Head of caudate nucleus (tissue), 42 donors: Measurements from ENCODE around the gene PLCH1.
A peak's percentile ranks its signal among the peaks of the same experiment; 100 is the strongest.

Source experiments
- DNase-seq, 42 donors: peaks; one replicate each; pipeline versions ENCODE4 v3.0.0 to v3.0.0-alpha.2; 2020 to 2021; ENCODE audit warnings: mixed read lengths in 7 of 42
- intact Hi-C: fragments of 100-400 bp; cut with DNase I; formaldehyde crosslinking; loops from one replicate; pipeline ENCODE4 v1.15.0; 2022

The PLCH1 gene

GRCh38 chr3:155352900-155353490 is 391.9 kb downstream of the PLCH1 start:
- no peak for DNase-seq

GRCh38 chr3:155350571-155350970 is 394.3 kb downstream of the PLCH1 start:
- intact Hi-C loops, result loop anchor here (5.0 kb wide), 1 partner anchor 352 kb away; no protein-coding TSS in a partner anchor
- no peak for DNase-seq

More at GRCh38 chr3:155352900-155353490, 391.9 kb downstream of the PLCH1 start:
- intact Hi-C loops, result loop anchor here (5.0 kb wide), 1 partner anchor 349 kb away; no protein-coding TSS in a partner anchor

GRCh38 chr3:155347901-155348300 is 397.0 kb downstream of the PLCH1 start:
- no peak for DNase-seq
- intact Hi-C loops, result no loop called here

- peak in 7 of 42 donors; percentile 19 to 50 (median 28) for DNase-seq
- intact Hi-C loops, result no loop called here
Observed at GRCh38 chr3:155342344-155342743, 402.5 kb downstream of the PLCH1 start.

GRCh38 chr3:155339052-155339451 is 405.8 kb downstream of the PLCH1 start:
- DNase-seq, result no peak
- intact Hi-C loops, result no loop called here

- intact Hi-C loops, result no loop called here
- no peak for DNase-seq
Observed at GRCh38 chr3:155335724-155336354, 409.0 kb downstream of the PLCH1 start.

- peak in 1 of 42 donors; percentile 48 for DNase-seq
- intact Hi-C loops, result no loop called here
Observed at GRCh38 chr3:155334914-155335723, 409.8 kb downstream of the PLCH1 start.

GRCh38 chr3:155334215-155334913 is 410.5 kb downstream of the PLCH1 start:
- no peak for DNase-seq
- intact Hi-C loops, result no loop called here

GRCh38 chr3:155332716-155333115 is 412.2 kb downstream of the PLCH1 start:
- DNase-seq, result no peak
- intact Hi-C loops, result no loop called here

- intact Hi-C loops, result no loop called here
- DNase-seq, result no peak
Observed at GRCh38 chr3:155331078-155331477, 413.8 kb downstream of the PLCH1 start.

- intact Hi-C loops, result no loop called here
- DNase-seq, result no peak
Observed at GRCh38 chr3:155330370-155330769, 414.5 kb downstream of the PLCH1 start.

GRCh38 chr3:155329513-155330048 is 415.3 kb downstream of the PLCH1 start:
- intact Hi-C loops, result loop anchor here (10.0 kb wide), 2 partner anchors 165 to 565 kb away; no protein-coding TSS in a partner anchor
- DNase-seq, result peak in 33 of 42 donors; percentile 9 to 75 (median 44)

- DNase-seq, result no peak
- intact Hi-C loops, result loop anchor here (10.0 kb wide), 2 partner anchors 163 to 563 kb away; no protein-coding TSS in a partner anchor
Observed at GRCh38 chr3:155327871-155328270, 417.0 kb downstream of the PLCH1 start.

- no peak for DNase-seq
- intact Hi-C loops, result loop anchor here (10.0 kb wide), 2 partner anchors 163 to 563 kb away; no protein-coding TSS in a partner anchor
Observed at GRCh38 chr3:155327430-155327829, 417.4 kb downstream of the PLCH1 start.

GRCh38 chr3:155326901-155327300 is 418.0 kb downstream of the PLCH1 start:
- intact Hi-C loops, result loop anchor here (10.0 kb wide), 2 partner anchors 162 to 562 kb away; no protein-coding TSS in a partner anchor
- DNase-seq, result no peak

- intact Hi-C loops, result loop anchor here (10.0 kb wide), 2 partner anchors 161 to 561 kb away; no protein-coding TSS in a partner anchor
Observed at GRCh38 chr3:155326244-155326643, 418.6 kb downstream of the PLCH1 start.

More at GRCh38 chr3:155326244-155326643, 418.6 kb downstream of the PLCH1 start:
- no peak for DNase-seq
